GM23248 (cell line): Measurements from ENCODE around the gene TTC3. TPM values are rescaled to one million over a fixed set of nuclear protein-coding genes. Genes with fewer than 3 reads are reported as not detected.
"Not testable (repeated sequence)": the region's sequence is repeated elsewhere in the genome, so short reads cannot be mapped to it uniquely, and the experiment has no call there.

ENCODE experiments used
- DNase-seq: peaks from one replicate; pipeline ENCODE4 v3.0.0-alpha.2; 2015
- H2AFZ ChIP-seq: fragments of 200-600 bp; sonication (generic); 2 replicates; pipeline ENCODE4 v1.6.1; 2016; ENCODE audit warnings: antibody characterized with exemption
- H3F3A ChIP-seq: fragments of 200-600 bp; sonication (generic); 2 replicates; pipeline ENCODE4 v1.6.1; 2016; ENCODE audit warnings: mild to moderate bottlenecking, antibody characterized with exemption, mixed run types; ENCODE audit not compliant: insufficient read depth
- H3K27ac ChIP-seq: fragments of 200-600 bp; sonication (generic); 2 replicates; pipeline ENCODE4 v1.5.1; 2016; ENCODE audit warnings: mild to moderate bottlenecking
- H3K27me3 ChIP-seq: fragments of 200-600 bp; sonication (generic); replicated peaks from 2 replicates; pipeline ENCODE4 v1.6.1; 2016; ENCODE audit warnings: mild to moderate bottlenecking; ENCODE audit not compliant: insufficient read depth
- H3K36me3 ChIP-seq: fragments of 200-600 bp; sonication (generic); 2 replicates; pipeline ENCODE4 v1.6.1; 2016; ENCODE audit warnings: low read depth, mild to moderate bottlenecking
- H3K4me1 ChIP-seq: fragments of 200-600 bp; sonication (generic); 2 replicates; pipeline ENCODE4 v1.6.1; 2016; ENCODE audit warnings: mild to moderate bottlenecking; ENCODE audit not compliant: insufficient read depth
- H3K4me2 ChIP-seq: fragments of 200-600 bp; sonication (generic); one replicate; pipeline ENCODE4 v1.6.1; 2016; ENCODE audit warnings: mild to moderate bottlenecking; ENCODE audit not compliant: unreplicated experiment
- H3K4me3 ChIP-seq: fragments of 200-600 bp; sonication (generic); 2 replicates; pipeline ENCODE4 v1.5.1; 2016; ENCODE audit warnings: mild to moderate bottlenecking
- H3K79me2 ChIP-seq: fragments of 200-600 bp; sonication (generic); 2 replicates; pipeline ENCODE4 v1.6.1; 2016; ENCODE audit warnings: mild to moderate bottlenecking; ENCODE audit not compliant: insufficient read depth
- H3K9ac ChIP-seq: fragments of 200-600 bp; sonication (generic); 2 replicates; pipeline ENCODE4 v1.6.1; 2016; ENCODE audit warnings: mild to moderate bottlenecking
- H3K9me2 ChIP-seq: fragments of 200-600 bp; sonication (generic); 2 replicates; pipeline ENCODE4 v1.6.1; 2016; ENCODE audit warnings: mixed run types, mild to moderate bottlenecking, moderate library complexity; ENCODE audit not compliant: insufficient read depth
- H3K9me3 ChIP-seq: fragments of 200-600 bp; sonication (generic); one replicate; pipeline ENCODE4 v1.6.1; 2017; ENCODE audit warnings: low read depth
- H4K20me1 ChIP-seq: fragments of 200-600 bp; sonication (generic); 2 replicates; pipeline ENCODE4 v1.6.0; 2016; ENCODE audit not compliant: insufficient read depth
- EZH2 ChIP-seq: fragments of 200-600 bp; sonication (generic); IDR thresholded peaks from 2 replicates; pipeline ENCODE4 v1.6.1; 2018; ENCODE audit warnings: antibody characterized with exemption, mild to moderate bottlenecking; ENCODE audit not compliant: insufficient read depth, poor library complexity, severe bottlenecking
- EZH2phosphoT487 ChIP-seq: fragments of 200-600 bp; sonication (generic); IDR thresholded peaks from 2 replicates; pipeline ENCODE4 v1.6.1; 2018; ENCODE audit warnings: antibody characterized with exemption, moderate library complexity, mild to moderate bottlenecking, low read depth; ENCODE audit not compliant: insufficient read depth
- WGBS, 2 experiments: methylation state at CpG; one replicate each; pipeline ENCODE4 v1.1.6; 2015 to 2017; ENCODE audit warnings: low lambda C conversion rate in 2 of 2, low coverage in 1 of 2; ENCODE audit errors: missing lambda C conversion rate in 2 of 2; 5-methylcytosine and 5-hydroxymethylcytosine counted together
- in situ Hi-C: fragments of 300-500 bp; cut with MboI; formaldehyde crosslinking; loops from 2 replicates; pipeline ENCODE4 v1.15.0; 2020
- polyA plus RNA-seq: library from polyadenylated mRNA; unstranded; fragments of >200 nt; fragmentation: Nextera tagmentation; extraction: Ambion mirVana; gene quantifications from 2 replicates; pipeline ENCODE4 v1.2.1, GENCODE V29; 2016
- total RNA-seq: library from RNA; depleted of rRNA; stranded (reverse); fragments of >200 nt; shearing (Covaris generic); gene quantifications from 2 replicates; pipeline ENCODE4 v1.2.3, GENCODE V29; 2014

Gene TTC3
- total and polyA plus RNA-seq, 2 experiments from 2014 or later: 204 to 216 TPM

DNA sequence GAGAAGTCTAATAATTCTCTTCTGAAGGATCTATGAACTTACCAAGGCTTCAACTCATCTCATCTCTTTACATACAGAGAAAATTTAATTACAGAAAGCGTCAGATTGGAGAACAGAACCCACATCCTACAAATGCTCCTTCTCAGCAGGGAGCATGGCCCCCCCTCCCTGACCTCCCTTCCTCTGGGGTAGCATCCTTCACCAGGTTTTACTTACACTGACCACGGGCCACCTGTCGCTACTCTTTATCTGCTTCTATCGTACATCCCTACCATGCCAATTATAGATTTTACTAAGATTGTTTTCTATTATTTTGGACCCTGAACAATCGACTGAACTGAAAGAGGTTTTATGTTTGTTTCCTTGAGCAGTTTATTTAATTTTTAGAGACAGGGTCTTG, 40.8 kb upstream of the TTC3 start:
- no peak overlapping the region for H3K9ac ChIP-seq
- peaks cover 8% of the 10 kb centered on the region for H3F3A ChIP-seq
- no peaks in the 10 kb centered on the region for H3K36me3 ChIP-seq
- H4K20me1 ChIP-seq: no peaks in the 10 kb centered on the region
- TF ChIP-seq EZH2phosphoT487 (no peak), EZH2 (no peak)
- H3K27ac ChIP-seq: no peak overlapping the region
- 0 out of 2 replicates have a peak, but pooled peaks cover 5% of the 10 kb centered on the region for H3K4me1 ChIP-seq
- H3K9me3 ChIP-seq: no peaks in the 10 kb centered on the region
- H3K27me3 ChIP-seq: no peaks in the 10 kb centered on the region
- H2AFZ ChIP-seq: no peak overlapping the region
- H3K4me3 ChIP-seq: no peak overlapping the region
- no peak for DNase-seq
- in situ Hi-C loops: no loop called here
- H3K4me2 ChIP-seq: no peak overlapping the region
- 92% methylated on average over 5 of the region's 5 CpGs for WGBS, 2 experiments
- no peaks in the 10 kb centered on the region for H3K9me2 ChIP-seq
- H3K79me2 ChIP-seq: no peaks in the 10 kb centered on the region

- 5 to 7% methylated on average over 4 of the region's 4 CpGs for WGBS, 2 experiments
- no peaks in the 10 kb centered on the region for H3K9me3 ChIP-seq
- H4K20me1 ChIP-seq: no peaks in the 10 kb centered on the region
- H3K36me3 ChIP-seq: no peaks in the 10 kb centered on the region
- H3K4me1 ChIP-seq: 0 out of 2 replicates have a peak, but pooled peaks cover 5% of the 10 kb centered on the region
- H3K4me3 ChIP-seq: no peak overlapping the region
- peaks cover 8% of the 10 kb centered on the region for H3F3A ChIP-seq
- H3K27ac ChIP-seq: no peak overlapping the region
- H3K27me3 ChIP-seq: no peaks in the 10 kb centered on the region
- H3K9me2 ChIP-seq: no peaks in the 10 kb centered on the region
- H3K4me2 ChIP-seq: peak overlapping the region; percentile 19
- DNase-seq: peak; percentile 87
- H2AFZ ChIP-seq: no peak overlapping the region
- in situ Hi-C loops: no loop called here
- no peak overlapping the region for H3K9ac ChIP-seq
- no peak for TF ChIP-seq EZH2
- TF ChIP-seq EZH2phosphoT487: no peak
- no peaks in the 10 kb centered on the region for H3K79me2 ChIP-seq
Observed at GRCh38 chr21:37032877-37033471, 40.1 kb upstream of the TTC3 start.

GRCh38 chr21:37034394-37034793, 38.7 kb upstream of the TTC3 start:
- H3K4me1 ChIP-seq, H4K20me1 ChIP-seq, in situ Hi-C loops, H3K9ac ChIP-seq, H3K36me3 ChIP-seq, H3K79me2 ChIP-seq, H3K27ac ChIP-seq, H3K4me3 ChIP-seq, H3K9me3 ChIP-seq, H3F3A ChIP-seq, H2AFZ ChIP-seq, DNase-seq, H3K4me2 ChIP-seq, H3K27me3 ChIP-seq, H3K9me2 ChIP-seq: not testable (repeated sequence)
- 64 to 66% methylated on average over 4 of the region's 4 CpGs for WGBS, 2 experiments

DNA sequence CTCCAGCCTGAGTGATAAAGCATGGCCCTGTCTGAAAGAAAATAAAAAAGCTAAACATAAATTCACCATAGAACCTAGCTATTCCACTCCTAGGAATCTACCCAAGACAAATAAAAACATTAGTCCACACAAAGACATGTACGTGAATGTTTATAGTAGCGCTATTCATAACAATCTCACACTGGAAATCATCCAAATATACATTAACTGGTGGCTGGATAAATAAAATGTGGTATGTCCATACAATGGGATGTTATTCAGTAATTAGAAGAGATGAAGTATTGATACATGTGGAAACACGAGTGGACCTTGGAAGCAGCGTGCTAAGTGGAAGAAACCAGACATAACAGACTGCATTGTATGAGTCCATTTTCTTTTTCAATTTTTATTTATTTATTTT, 36.9 kb upstream of the TTC3 start:
- Histone ChIP-seq H3K4me2 (no peak overlapping the region), H2AFZ (no peak overlapping the region), H3K27ac (no peak overlapping the region), H3K79me2 (no peaks in the 10 kb centered on the region), H3K27me3 (no peaks in the 10 kb centered on the region), H4K20me1 (no peaks in the 10 kb centered on the region), H3K9ac (no peak overlapping the region), H3K9me3 (no peaks in the 10 kb centered on the region), H3F3A (peaks cover 8% of the 10 kb centered on the region), H3K4me1 (0 out of 2 replicates have a peak, but pooled peaks cover 5% of the 10 kb centered on the region), H3K4me3 (no peak overlapping the region), H3K9me2 (no peaks in the 10 kb centered on the region), H3K36me3 (no peaks in the 10 kb centered on the region)
- TF ChIP-seq EZH2phosphoT487: no peak
- no peak for TF ChIP-seq EZH2
- DNase-seq: no peak
- WGBS, 2 experiments: 94 to 95% methylated on average over 4 of the region's 4 CpGs
- in situ Hi-C loops: no loop called here
